GM12865 (cell line): ENCODE measurements around the gene MOB2.
"Not testable (repeated sequence)": the region's sequence is repeated elsewhere in the genome, so short reads cannot be mapped to it uniquely, and the experiment has no call there.

Source experiments
- DNase-seq: peaks from one replicate; pipeline ENCODE4 v3.0.0; 2010; ENCODE audit warnings: low read depth
- H3K4me3 ChIP-seq: 2 replicates; pipeline ENCODE4 v1.5.1; 2011; ENCODE audit warnings: mild to moderate bottlenecking, low read depth, low read length, control low read depth
- CTCF ChIP-seq: IDR thresholded peaks from 2 replicates; pipeline ENCODE4 v1.5.1; 2011; ENCODE audit warnings: low read length, control low read depth, low read depth, inconsistent platforms; ENCODE audit not compliant: insufficient read depth; ENCODE audit errors: missing control alignments

The MOB2 gene

GRCh38 chr11:1514336-1515061 lies 27.9 kb upstream of the MOB2 start:
- no peak for TF ChIP-seq CTCF
- no peak overlapping the region for H3K4me3 ChIP-seq
- no peak for DNase-seq

- DNase-seq: no peak
- TF ChIP-seq CTCF: no peak
- no peak overlapping the region for H3K4me3 ChIP-seq
These were observed 27.0 kb upstream of the MOB2 start for GRCh38 chr11:1513326-1514296.

- not testable (repeated sequence) for DNase-seq, H3K4me3 ChIP-seq
These were observed 26.1 kb upstream of the MOB2 start for GRCh38 chr11:1512531-1513258.

- DNase-seq: no peak
- no peak for TF ChIP-seq CTCF
- H3K4me3 ChIP-seq: no peak overlapping the region
These were observed 25.4 kb upstream of the MOB2 start for GRCh38 chr11:1511937-1512496.

GRCh38 chr11:1510928-1511327 lies 24.3 kb upstream of the MOB2 start:
- TF ChIP-seq CTCF: no peak
- no peak overlapping the region for H3K4me3 ChIP-seq

GRCh38 chr11:1510351-1510750 lies 23.8 kb upstream of the MOB2 start:
- H3K4me3 ChIP-seq, DNase-seq: not testable (repeated sequence)

More at GRCh38 chr11:1510928-1511327, 24.3 kb upstream of the MOB2 start:
- no peak for DNase-seq

GRCh38 chr11:1509626-1510255 lies 23.2 kb upstream of the MOB2 start:
- no peak for DNase-seq
- H3K4me3 ChIP-seq: no peak overlapping the region
- no peak for TF ChIP-seq CTCF
